Amygdala (tissue), 56 donors: ENCODE measurements around the gene SND1.
"Not testable (repeated sequence)": the region's sequence is repeated elsewhere in the genome, so short reads cannot be mapped to it uniquely, and the experiment has no call there.

ENCODE experiments used
- DNase-seq, 56 donors: peaks; one replicate each; lab custom pipeline; 2025; lab: John Stamatoyannopoulos, UW

The SND1 gene

DNA sequence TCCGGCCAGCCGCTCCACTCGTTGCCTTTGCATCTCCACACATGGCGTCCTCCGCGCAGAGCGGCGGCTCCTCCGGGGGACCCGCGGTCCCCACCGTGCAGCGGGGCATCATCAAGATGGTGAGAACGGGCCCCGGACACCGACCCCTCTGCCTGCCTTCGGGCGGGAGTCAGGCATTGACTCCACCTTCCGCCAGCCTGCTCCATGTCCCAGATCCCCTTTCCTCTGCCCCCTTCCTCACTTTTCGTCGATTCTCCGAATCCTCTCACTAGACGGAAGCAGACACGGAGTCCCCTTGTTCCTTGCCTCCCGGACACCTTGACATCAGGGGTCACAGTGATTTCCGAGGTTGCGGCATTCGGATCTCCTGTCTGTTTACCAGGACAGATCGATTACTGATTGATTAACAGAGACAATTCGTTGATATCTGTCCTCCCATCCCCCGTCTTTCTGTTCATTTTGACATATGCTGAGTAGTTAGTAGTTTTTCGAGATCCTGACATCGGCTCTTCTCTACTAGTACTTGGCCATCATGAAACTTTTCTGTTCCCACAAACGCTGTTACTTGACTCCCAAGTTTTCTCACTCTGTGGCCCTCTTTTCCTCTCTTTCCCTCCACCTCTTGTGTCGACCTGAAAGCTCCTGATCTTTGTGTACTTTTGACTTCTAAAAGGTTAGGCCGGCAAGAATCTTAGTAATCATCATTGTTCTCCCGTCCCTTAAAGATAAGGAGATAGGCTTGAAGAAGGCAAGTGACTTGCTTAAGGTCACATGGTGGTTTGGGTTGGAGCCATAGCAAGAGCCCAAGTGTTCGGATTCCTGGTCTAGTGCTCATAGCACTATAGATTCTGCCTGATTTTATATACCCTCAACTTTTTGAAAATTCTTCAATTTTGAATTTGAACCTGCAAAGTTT, 597 bp downstream of the SND1 start:
- DNase-seq = no peak

DNA sequence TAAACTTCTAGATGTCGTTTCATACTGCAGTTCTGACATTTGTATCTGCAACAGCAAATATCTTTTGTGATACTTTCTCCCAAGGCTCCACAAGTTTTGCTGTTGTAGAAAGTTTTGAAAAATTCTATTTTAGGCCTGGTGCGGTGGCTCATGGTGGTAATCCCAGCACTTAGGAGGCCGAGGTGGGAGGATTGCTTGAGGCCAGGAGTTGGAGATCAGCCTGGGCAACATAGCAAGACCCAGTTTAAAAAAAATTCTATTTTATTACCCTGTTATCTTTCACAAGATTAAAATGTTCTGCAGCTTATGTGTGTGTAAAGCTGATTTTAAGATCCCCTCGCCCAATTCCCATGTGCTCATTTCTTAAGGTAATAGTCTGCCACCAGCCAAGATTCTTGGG, 1.4 kb downstream of the SND1 start:
- DNase-seq = no peak

DNA sequence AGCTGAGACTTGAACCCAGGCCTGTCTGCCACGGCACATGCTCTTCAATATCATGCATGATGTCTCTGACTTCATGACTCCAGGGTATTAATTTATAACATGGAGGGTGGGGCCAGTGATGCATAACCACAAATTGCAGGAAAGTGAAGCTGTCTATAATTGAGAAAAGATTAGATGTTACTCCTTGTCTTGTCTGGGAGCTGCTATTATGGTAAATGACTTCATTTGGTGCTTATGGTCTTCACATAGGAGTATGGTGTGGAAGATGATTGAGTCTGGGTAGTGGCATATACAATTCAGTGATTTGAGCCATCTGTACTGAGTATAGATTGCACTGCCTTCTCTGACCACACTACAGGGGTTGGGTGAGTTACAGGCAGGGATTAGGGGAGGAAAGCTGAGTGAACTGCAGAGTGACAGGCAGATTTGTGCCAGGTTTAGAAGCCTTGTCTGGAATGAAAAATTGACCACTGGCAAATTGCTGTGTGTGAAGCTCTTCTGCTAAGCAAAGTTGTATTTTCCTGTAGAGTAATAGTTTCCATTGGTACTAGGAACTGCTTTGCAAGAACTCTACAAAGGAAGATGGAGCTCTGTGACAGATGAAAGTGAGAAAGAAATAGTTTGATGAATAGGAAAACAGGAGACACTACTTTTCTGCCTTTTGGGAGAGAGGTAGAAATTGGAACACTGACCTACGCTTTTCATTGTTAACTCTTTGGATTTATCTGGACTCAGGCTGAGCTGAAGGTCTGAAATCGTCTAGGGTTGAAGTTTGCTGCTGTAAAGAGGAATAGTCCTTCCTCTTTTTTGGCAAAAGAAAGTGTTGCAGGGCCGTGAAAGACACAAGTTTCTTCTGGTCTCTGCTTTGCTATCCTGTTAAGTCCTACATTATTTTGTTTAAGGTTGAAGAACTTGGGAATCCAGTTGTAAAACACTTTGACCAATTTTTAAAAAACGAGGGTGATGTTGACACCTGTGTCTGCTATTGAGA, 2.7 kb downstream of the SND1 start:
- no peak for DNase-seq

DNA sequence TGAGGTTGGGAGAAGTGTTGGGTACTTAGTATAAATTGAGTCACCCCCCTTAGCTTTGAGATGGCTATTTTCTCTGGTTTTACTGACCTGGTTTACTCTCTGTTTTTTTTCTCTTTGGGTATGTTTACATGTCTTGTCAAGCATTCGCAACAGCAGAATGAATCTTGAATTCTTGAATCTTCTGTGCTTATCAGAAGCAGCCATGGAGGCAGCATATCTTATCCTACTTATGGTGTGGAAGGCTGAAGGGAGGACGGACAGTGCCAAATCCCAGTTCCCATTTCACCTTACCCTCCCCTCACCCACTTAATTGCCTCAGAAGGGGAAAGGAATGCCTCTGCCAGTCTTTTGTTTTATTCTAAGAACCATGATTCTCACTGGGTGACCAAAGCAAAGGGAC, 3.7 kb downstream of the SND1 start:
- DNase-seq = no peak

DNA sequence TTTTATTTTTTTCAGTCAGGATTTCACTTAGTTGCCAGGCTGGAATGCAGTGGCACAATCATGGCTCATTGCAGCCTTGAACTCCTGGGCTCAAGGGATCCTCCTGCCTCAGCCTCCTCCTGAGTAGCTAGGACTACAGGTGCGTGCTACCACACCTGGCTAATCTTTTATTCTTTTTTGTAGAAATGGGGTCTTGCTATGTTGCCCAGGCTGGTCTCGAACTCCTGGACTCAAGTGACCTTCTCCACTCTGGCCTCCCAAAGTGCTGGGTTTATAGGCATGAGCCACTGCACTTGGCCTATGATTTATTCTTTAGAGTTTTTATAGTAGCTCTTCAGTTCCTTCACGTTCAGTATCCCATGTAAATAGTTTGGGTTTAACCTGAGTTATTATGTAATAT, 5.5 kb downstream of the SND1 start:
- DNase-seq = no peak

DNA sequence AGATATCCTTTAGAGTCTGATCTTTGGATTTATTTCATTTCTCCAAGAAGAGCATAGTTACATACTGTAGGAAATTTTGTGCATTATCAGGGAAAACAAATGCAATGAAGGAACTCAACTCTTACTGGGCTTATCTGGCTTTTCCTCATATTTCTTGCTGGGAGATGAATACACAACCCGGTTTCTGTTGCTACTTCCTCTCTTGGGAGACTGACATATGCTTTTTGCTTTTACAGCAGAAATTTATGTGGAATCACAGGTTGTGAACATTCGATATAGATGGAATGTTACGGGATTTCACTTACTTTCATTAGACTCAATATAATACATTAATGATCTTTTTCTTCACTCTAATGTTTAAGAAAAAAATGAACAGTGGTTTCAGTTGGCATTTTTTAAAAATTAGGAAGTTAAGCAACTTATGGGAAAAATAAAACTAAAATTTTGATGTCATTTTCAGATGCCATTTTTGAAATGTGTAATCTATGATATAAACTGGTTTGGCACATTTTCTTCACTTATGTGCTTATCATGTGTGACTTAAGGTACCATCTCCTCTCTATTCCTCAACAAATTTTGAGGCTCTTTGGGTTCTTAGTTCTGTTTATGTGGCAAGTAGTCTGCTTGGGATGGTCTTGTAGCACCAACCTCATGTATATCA, 7.1 kb downstream of the SND1 start:
- no peak for DNase-seq

DNA sequence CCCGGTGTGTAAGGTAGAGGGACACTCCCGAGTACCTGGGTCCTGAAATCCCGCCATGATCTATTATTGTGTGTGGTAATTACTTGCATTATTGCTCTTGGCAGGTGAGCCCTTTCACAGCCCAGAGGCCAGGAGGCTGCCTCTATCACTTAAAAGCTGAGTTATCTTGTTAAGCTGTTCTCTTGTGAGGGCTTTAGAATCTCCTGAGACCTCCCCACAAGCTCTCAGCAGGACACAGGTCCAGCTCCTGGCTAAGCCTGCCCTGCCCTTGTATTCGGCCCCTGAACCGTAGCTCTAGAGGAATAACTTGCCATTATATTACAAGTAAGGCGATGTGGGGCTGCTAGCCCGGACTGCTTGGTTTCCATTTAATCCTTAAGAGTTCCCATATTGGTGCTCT, 13.9 kb downstream of the SND1 start:
- DNase-seq = no peak

DNA sequence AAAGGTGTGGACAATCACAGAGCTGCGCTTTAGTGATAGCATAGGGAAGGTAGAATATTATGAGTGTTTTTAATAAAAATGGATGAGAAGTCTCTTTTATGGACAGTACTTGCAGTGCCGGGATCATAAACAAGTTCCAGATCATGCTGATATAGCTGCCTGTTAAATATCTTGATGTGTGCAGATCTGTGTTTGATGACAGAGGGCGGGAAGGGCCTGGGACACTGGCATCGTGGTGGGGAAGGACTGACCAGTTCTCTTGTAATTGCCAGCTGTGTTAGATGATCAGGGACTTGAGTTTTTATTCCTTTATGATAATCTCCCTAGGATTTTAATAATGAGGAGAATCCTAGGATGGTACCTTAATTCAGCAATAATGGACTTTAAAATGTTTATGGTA, 14.6 kb downstream of the SND1 start:
- DNase-seq = no peak

DNA sequence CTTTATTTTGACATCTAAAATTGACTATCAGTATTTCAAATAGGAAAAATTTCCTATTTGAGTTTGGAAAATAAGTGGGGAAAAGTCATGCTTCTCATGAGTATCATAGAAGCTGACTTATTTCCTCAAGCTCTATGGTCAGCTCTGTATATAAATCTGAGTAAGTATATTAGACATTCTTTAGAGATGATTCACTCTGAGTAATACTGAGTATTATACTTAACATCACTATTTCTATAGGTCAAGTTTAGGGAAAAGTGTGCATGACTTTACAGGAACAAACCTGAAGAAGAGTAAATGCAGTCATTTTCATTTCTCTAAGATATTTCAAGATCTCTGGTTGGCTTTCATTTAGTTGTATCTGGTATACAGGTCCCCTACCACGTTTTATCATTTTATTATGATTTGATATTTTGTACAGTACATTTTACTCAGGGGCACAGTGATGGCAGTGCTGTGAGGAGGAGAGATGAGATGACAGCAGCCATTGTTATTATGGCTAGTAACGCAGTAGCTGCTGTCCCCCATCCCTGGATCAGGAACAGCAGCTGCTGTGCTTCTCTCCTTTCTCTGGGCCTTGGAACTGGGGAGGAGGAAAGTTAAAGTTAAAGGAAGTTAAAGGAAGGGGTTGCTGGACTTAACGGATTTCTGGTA, 15.2 kb downstream of the SND1 start:
- no peak for DNase-seq

DNA sequence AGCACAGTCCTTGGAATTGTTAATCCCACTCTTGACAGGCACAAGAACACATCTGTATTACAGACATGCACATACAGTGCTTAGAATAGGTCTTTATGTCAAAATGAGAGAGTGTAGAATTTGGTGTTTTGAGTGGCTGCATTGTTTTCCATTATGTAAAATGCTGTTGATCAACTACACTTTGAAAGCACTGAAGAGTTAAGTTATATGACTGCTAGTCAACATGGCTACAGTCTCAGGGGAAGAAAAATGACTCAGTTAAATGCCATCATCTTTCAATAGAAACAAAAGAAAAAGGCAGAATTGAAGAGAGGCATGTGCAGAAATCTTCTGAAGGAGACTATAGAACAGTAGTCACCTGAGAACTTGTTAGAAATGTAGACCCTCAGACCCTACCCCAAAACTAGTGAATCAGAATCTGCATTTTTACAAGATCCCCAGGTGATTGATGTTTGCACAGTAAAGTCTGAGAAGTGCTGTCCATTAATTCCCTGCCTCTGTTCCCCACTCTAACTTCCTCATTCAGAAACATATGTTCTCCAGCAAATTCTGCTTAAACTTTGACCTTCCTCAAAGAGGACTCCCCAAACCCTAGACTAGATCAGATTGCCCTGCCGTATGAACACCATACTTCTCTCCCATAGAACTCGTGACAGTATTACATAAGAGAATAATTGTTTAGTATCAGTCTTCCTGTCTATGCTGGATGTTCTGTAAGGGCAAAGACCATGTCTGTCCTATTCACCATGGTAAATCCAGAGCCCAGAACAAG, 16.0 kb downstream of the SND1 start:
- no peak for DNase-seq

DNA sequence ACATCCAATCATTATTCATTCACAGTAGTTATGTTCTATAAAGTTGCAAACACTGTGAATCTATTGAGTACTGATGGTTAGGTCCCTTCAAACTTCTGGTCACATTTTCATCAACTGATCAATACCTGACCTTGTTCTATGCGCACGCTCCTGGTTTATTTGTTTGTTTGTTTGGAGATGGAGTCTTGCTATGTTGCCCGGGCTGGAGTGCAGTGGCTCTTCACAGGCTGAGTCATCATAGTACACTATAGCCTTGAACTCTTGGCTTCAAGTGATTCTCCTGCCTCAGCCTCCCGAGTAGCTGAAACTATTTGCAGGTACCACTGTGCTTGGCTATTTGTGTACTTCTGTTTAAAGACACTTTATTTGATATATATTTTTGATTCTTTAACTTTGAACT, 19.3 kb downstream of the SND1 start:
- DNase-seq = no peak

DNA sequence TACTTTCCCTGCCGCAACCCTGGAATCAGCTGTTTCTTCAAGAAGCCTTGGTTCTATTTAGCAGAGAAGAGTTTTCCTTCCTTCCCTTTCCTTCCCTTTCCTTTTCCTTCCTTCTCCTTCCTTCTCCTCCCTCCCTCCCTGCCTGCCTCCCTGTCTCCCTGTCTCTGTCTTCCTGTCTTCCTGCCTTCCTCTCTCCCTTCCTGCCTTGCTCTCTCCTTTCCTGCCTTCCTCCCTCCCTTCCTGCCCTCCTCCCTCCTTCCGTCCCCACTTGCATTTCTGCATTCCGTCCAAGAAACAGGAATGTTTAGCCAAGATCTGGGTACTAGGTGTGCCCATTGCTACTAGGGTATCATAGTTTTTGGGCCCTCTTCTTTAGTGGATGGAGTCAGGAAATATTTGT, 21.9 kb downstream of the SND1 start:
- no peak for DNase-seq

DNA sequence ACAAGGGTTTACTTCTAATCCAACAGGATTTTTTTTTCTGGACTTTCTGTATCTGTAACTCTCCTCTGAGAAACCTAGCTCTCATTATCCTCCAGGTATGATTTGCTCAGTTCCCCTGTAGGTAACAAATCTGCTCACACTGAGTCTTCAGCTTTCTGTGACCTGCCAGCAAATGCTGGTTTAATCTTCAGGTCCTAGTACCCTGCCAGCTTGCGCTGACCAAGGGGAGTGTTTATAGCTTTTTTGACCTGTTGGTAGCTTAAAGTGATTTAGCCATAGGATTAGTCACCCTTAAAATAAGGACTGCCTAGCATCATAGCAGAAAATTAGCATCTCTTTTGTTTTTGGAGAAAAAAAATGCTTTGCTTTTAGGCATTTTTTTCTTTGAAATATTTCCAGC, 22.4 kb downstream of the SND1 start:
- DNase-seq = no peak

DNA sequence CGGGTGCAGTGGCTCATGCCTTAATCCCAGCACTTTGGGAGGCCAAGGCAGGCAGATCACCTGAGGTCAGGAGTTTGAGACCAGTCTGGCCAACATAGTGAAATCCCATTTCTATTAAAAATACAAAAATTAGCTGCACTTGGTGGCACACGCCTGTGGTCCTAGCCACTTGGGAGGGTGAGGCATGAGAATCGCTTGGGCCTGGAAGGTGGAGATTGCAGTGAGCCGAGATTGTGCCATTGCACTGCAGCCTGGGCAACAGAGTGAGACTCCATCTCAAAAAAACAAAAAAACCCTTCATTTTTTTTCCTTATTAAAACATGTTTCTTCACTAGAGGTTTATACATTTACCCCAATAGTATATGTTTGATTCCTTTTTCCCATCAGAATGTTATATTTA, 22.9 kb downstream of the SND1 start:
- DNase-seq = not testable (repeated sequence)

DNA sequence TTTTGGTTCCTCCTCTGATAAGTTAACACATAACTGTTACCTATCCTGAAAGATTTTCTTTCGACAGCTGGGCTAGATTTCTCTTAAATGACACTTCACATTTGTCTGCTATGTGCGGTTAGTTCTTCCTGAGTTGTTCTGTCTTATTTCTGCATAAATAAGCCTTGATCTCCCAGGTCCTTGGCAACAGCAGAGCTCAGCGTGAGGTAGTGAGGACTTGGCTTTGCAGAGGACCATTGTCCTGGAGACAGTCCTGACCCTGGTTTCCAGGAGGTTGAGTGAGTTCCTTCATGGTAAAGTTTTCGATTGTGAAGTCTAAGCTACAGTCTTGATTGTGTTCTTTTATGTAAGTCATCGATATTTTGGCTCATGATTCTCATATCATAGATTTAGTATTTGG, 23.7 kb downstream of the SND1 start:
- no peak for DNase-seq

DNA sequence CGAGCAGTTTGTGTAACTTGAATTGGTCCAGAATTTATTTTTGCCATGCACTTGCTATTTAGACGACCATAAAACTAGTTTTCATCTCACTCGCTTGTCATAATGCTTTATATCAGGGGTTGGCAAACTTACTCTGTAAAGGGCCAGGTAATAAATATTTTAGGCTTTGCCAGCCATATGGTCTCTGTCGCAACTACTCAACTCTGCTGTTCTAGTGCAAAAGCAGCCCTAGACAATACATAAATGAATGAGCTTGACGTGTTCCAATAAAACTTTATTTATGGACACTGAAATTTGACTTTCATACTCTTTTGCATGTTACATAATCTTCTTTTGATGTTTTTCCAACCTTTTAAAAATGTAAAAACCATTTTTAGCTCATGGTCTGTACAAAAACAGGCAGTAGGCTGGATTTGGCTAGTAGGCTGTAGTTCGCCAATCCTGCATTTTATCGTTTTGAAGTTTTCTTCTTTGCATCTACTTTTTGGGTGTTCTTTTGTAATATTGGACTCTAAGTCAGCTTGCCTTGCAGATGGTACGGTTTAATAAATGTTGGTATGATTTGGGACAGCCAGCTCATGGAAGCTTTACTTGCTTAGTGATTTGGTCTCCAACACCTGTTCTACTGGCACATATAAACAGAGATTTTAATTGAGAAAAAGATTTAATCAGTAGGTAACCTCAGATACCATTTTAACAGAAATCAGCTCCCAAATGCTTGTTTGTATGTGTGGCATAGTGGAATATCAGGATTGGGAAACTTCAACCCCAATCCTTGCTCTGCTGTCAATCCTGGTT, 25.6 kb downstream of the SND1 start:
- DNase-seq = no peak

DNA sequence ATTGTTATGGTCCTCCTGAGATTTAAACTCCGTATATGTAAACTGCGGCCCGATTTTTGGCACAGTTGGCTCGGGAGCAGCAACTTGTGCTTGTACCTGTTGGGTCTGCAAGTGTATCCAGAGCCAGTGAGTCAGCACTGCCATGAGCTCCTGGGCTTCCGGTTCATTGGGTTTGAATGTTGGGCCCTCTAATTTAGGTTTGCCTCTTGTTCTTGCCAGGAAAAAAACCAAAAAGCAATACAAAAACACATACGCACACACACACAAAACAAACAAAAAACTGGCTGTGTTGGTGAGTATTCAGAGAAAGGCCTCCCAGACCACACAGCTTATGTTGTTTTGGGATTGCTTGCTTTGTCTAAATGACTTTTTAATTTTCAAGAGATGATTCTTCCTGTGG, 26.3 kb downstream of the SND1 start:
- peak in 19 of 56 donors; percentile 2 to 60 (median 8) for DNase-seq

DNA sequence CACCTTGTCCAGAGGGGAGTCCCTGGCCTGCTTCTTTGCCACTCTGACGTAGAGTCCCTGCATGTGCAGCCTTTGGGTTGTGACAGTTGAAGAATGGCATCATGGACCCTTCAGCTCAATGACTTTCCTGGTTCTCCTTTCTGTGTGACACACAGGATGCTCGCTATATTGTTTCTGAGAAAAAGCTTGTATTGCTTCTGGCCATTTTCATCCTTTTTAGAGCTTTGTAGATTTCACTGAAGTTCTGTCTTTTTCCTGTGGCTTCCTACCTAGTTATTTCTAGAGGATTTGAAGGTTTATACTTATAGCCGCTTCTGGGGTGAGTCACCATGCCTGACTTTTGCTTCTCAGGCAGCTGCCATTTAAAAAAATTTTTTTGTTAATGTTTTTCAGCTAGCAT, 27.0 kb downstream of the SND1 start:
- no peak for DNase-seq

DNA sequence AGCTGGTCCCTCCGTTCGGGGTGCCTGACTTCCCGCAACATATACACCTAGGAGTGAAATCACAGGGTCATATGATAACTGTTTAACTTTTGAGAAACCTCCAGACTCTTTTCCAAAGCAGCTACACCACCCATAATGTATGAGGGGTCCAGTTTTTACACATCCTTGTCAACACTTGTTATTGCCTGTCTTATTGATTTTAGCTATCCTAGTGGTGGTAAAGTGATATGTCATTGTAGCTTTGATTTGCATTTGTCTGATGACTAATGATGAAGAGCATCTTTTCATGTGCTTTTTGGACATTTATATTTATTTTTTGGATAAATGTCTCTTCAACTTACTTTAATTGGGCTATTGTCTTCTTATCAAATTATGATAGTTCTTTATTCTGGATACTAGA, 29.0 kb downstream of the SND1 start:
- DNase-seq = no peak
